Activated CD4-positive, alpha-beta T cell treated with anti-CD3 and anti-CD28 coated beads, Interleukin-2, amount 50 U/mL, for 4 hours (primary cell): ENCODE measurements around the gene TAGLN.

ENCODE experiments used
- DNase-seq, 2 experiments: peaks; one replicate each; pipeline ENCODE4 v3.0.0-alpha.2; 2020

TAGLN gene

GRCh38 chr11:117199053-117199915, at the start of gene TAGLN:
Gene TAGLN, plus strand, starts transcription at chr11:117199370. Its CDS starts 3,644 bp downstream, at chr11:117203014.
- DNase-seq, result no peak

- DNase-seq, result no peak
Observed at GRCh38 chr11:117152066-117152465, 47.1 kb upstream of the TAGLN start.

- no peak for DNase-seq
Observed at GRCh38 chr11:117154468-117154867, 44.7 kb upstream of the TAGLN start.

GRCh38 chr11:117157507-117157906, 41.7 kb upstream of the TAGLN start:
- no peak for DNase-seq

- DNase-seq, result no peak
Observed at GRCh38 chr11:117159892-117160291, 39.3 kb upstream of the TAGLN start.

GRCh38 chr11:117160826-117161225, 38.3 kb upstream of the TAGLN start:
- no peak for DNase-seq

GRCh38 chr11:117166491-117166890, 32.7 kb upstream of the TAGLN start:
- no peak for DNase-seq

GRCh38 chr11:117169736-117170135, 29.4 kb upstream of the TAGLN start:
- no peak for DNase-seq

- DNase-seq, result no peak
Observed at GRCh38 chr11:117170210-117170609, 29.0 kb upstream of the TAGLN start.

- no peak for DNase-seq
Observed at GRCh38 chr11:117171007-117171403, 28.2 kb upstream of the TAGLN start.

GRCh38 chr11:117171404-117172061, 27.6 kb upstream of the TAGLN start:
- no peak for DNase-seq

GRCh38 chr11:117172724-117173421, 26.3 kb upstream of the TAGLN start:
- DNase-seq, result no peak

- no peak for DNase-seq
Observed at GRCh38 chr11:117175104-117175503, 24.1 kb upstream of the TAGLN start.

- no peak for DNase-seq
Observed at GRCh38 chr11:117175781-117176180, 23.4 kb upstream of the TAGLN start.

- DNase-seq, result no peak
Observed at GRCh38 chr11:117176186-117176585, 23.0 kb upstream of the TAGLN start.

- DNase-seq, result no peak
Observed at GRCh38 chr11:117177534-117178209, 21.5 kb upstream of the TAGLN start.

- peak; percentile 81 to 82 for DNase-seq
Observed at GRCh38 chr11:117178210-117179034, 20.7 kb upstream of the TAGLN start, which contains the start of gene SIDT2. Gene SIDT2, plus strand, starts transcription at chr11:117178743. Its CDS starts 521 bp downstream, at chr11:117179264.

- peak; percentile 17 to 27 for DNase-seq
Observed at GRCh38 chr11:117179048-117179999, 19.8 kb upstream of the TAGLN start.

GRCh38 chr11:117180020-117180419, 19.1 kb upstream of the TAGLN start:
- no peak for DNase-seq
